HEK293 (cell line): ENCODE results near the gene TPCN2.

ENCODE experiments used
- AEBP2 ChIP-seq: fragments of 450-650 bp; formaldehyde crosslinking; IDR thresholded peaks from 2 replicates; pipeline ENCODE4 v1.5.1; 2016; ENCODE audit warnings: missing biosample characterization, missing genetic modification characterization, borderline replicate concordance
- BCL6B ChIP-seq: fragments of 450-650 bp; formaldehyde crosslinking; IDR thresholded peaks from 2 replicates; pipeline ENCODE4 v1.5.1; 2017; ENCODE audit warnings: missing biosample characterization, missing genetic modification characterization
- GLIS2 ChIP-seq: fragments of 450-650 bp; formaldehyde crosslinking; IDR thresholded peaks from 2 replicates; pipeline ENCODE4 v1.5.1; 2016; ENCODE audit warnings: missing biosample characterization, missing genetic modification characterization
- HOXD13 ChIP-seq: sonication (generic); formaldehyde crosslinking; IDR thresholded peaks from 2 replicates; pipeline ENCODE4 v1.8.0; 2022; ENCODE audit warnings: missing genetic modification reagents, borderline replicate concordance
- MEIS1 ChIP-seq: sonication (generic); formaldehyde crosslinking; IDR thresholded peaks from 2 replicates; pipeline ENCODE4 v1.8.1; 2022; ENCODE audit warnings: missing genetic modification reagents, mild to moderate bottlenecking, borderline replicate concordance
- PATZ1 ChIP-seq: fragments of 450-650 bp; formaldehyde crosslinking; IDR thresholded peaks from 2 replicates; pipeline ENCODE4 v1.5.1; 2016; ENCODE audit warnings: missing biosample characterization, missing genetic modification characterization
- PRDM1 ChIP-seq: fragments of 450-650 bp; formaldehyde crosslinking; IDR thresholded peaks from 2 replicates; pipeline ENCODE4; 2016; ENCODE audit warnings: missing biosample characterization, missing genetic modification characterization
- PRDM10 ChIP-seq: fragments of 450-650 bp; formaldehyde crosslinking; IDR thresholded peaks from 2 replicates; pipeline ENCODE4 v1.5.1; 2016; ENCODE audit warnings: missing biosample characterization, missing genetic modification characterization
- ZBTB49 ChIP-seq: fragments of 450-650 bp; formaldehyde crosslinking; IDR thresholded peaks from 2 replicates; pipeline ENCODE4 v1.5.1; 2016; ENCODE audit warnings: missing biosample characterization, missing genetic modification characterization, low read depth
- ZFHX2 ChIP-seq: fragments of 450-650 bp; formaldehyde crosslinking; conservative IDR thresholded peaks from 2 replicates; pipeline ENCODE4 v1.5.1; 2016; ENCODE audit warnings: missing biosample characterization, missing genetic modification characterization
- ZNF114 ChIP-seq: fragments of 450-650 bp; formaldehyde crosslinking; IDR thresholded peaks from 2 replicates; pipeline ENCODE4 v1.5.0; 2017; ENCODE audit warnings: missing biosample characterization, missing genetic modification characterization
- ZNF175 ChIP-seq: fragments of 450-650 bp; formaldehyde crosslinking; IDR thresholded peaks from 2 replicates; pipeline ENCODE4 v1.5.1; 2016; ENCODE audit warnings: missing biosample characterization, missing genetic modification characterization
- ZNF280C ChIP-seq: fragments of 450-650 bp; formaldehyde crosslinking; IDR thresholded peaks from 2 replicates; pipeline ENCODE4 v1.5.1; 2016; ENCODE audit warnings: missing biosample characterization, missing genetic modification characterization
- ZNF350 ChIP-seq: fragments of 450-650 bp; formaldehyde crosslinking; IDR thresholded peaks from 2 replicates; pipeline ENCODE4 v1.5.0; 2017; ENCODE audit warnings: missing biosample characterization, mild to moderate bottlenecking, missing genetic modification characterization
- ZNF362 ChIP-seq: fragments of 450-650 bp; formaldehyde crosslinking; IDR thresholded peaks from 2 replicates; pipeline ENCODE4 v1.5.1; 2016; ENCODE audit warnings: missing biosample characterization, missing genetic modification characterization
- ZNF433 ChIP-seq: fragments of 450-650 bp; formaldehyde crosslinking; IDR thresholded peaks from 2 replicates; pipeline ENCODE4 v1.5.1; 2016; ENCODE audit warnings: missing biosample characterization, missing genetic modification characterization, low read depth
- ZNF488 ChIP-seq: fragments of 450-650 bp; formaldehyde crosslinking; IDR thresholded peaks from 2 replicates; pipeline ENCODE4 v1.5.1; 2016; ENCODE audit warnings: missing biosample characterization, missing genetic modification characterization
- ZNF514 ChIP-seq: fragments of 450-650 bp; formaldehyde crosslinking; IDR thresholded peaks from 2 replicates; pipeline ENCODE4 v1.5.1; 2016; ENCODE audit warnings: missing biosample characterization, missing genetic modification characterization
- ZNF521 ChIP-seq: fragments of 450-650 bp; formaldehyde crosslinking; IDR thresholded peaks from 2 replicates; pipeline ENCODE4 v1.5.1; 2017; ENCODE audit warnings: missing biosample characterization, mild to moderate bottlenecking, missing genetic modification characterization
- ZNF560 ChIP-seq: fragments of 450-650 bp; formaldehyde crosslinking; IDR thresholded peaks from 2 replicates; pipeline ENCODE4 v1.5.1; 2017; ENCODE audit warnings: missing biosample characterization, missing genetic modification characterization, borderline replicate concordance
- ZNF610 ChIP-seq: fragments of 450-650 bp; formaldehyde crosslinking; IDR thresholded peaks from 2 replicates; pipeline ENCODE4 v1.5.1; 2016; ENCODE audit warnings: missing biosample characterization, missing genetic modification characterization, borderline replicate concordance
- ZNF785 ChIP-seq: fragments of 450-650 bp; formaldehyde crosslinking; IDR thresholded peaks from 2 replicates; pipeline ENCODE4 v1.5.1; 2016; ENCODE audit warnings: missing biosample characterization, missing genetic modification characterization
- ZSCAN23 ChIP-seq: fragments of 450-650 bp; formaldehyde crosslinking; IDR thresholded peaks from 2 replicates; pipeline ENCODE4 v1.5.1; 2016; ENCODE audit warnings: missing biosample characterization, missing genetic modification characterization

TPCN2 gene

GRCh38 chr11:69122630-69123431 is 74.1 kb downstream of the TPCN2 start (continued):
- TF ChIP-seq AEBP2 (no peak), ZNF433 (tag by site-specific recombination) (no peak), ZBTB49 (no peak), ZNF785 (tag by site-specific recombination) (no peak), ZNF175 (tag by site-specific recombination) (no peak), GLIS2 (peak; percentile 61), MEIS1 (CRISPR knock-in tag) (no peak), PATZ1 (peak; percentile 53; the same call in 1 of the 2 replicates), ZNF350 (tag by site-specific recombination) (no peak), ZNF610 (tag by site-specific recombination) (no peak), ZFHX2 (tag by site-specific recombination) (peak; percentile 84), ZNF488 (tag by site-specific recombination) (no peak), HOXD13 (CRISPR knock-in tag) (no peak), ZNF560 (tag by site-specific recombination) (no peak), ZNF514 (no peak), ZNF114 (tag by site-specific recombination) (no peak), ZNF280C (tag by site-specific recombination) (no peak), PRDM10 (tag by site-specific recombination) (no peak), PRDM1 (tag by site-specific recombination) (no peak), ZNF362 (tag by site-specific recombination) (no peak), ZSCAN23 (tag by site-specific recombination) (no peak), ZNF521 (tag by site-specific recombination) (no peak), BCL6B (tag by site-specific recombination) (no peak)
